Suprapubic skin (tissue), 4 donors: ENCODE data around the gene NXPE2. TPM values are rescaled to one million over a fixed set of nuclear protein-coding genes. Genes with fewer than 3 reads are reported as not detected.

Experiments used
- DNase-seq, 2 donors: peaks; one replicate each; pipeline ENCODE4 v3.0.0-alpha.2; 2019; ENCODE audit warnings: low spot score in 2 of 2
- H3K27ac ChIP-seq: fragments of 200-600 bp; sonication (generic); one replicate; pipeline ENCODE4 v1.5.1; 2019
- H3K27me3 ChIP-seq: fragments of 200-600 bp; sonication (generic); one replicate; pipeline ENCODE4 v1.5.1; 2019
- H3K36me3 ChIP-seq: fragments of 200-600 bp; sonication (generic); one replicate; pipeline ENCODE4 v1.5.1; 2019
- H3K4me1 ChIP-seq: fragments of 200-600 bp; sonication (generic); one replicate; pipeline ENCODE4 v1.5.1; 2019
- H3K4me3 ChIP-seq: fragments of 200-600 bp; sonication (generic); one replicate; pipeline ENCODE4 v1.5.1; 2019; ENCODE audit warnings: mild to moderate bottlenecking
- H3K9me3 ChIP-seq: fragments of 200-600 bp; sonication (generic); one replicate; pipeline ENCODE4 v1.5.1; 2019
- EP300 ChIP-seq: sonication (generic); formaldehyde crosslinking; IDR thresholded peaks from one replicate; pipeline ENCODE4 v1.6.1; 2017; ENCODE audit warnings: antibody characterized with exemption
- POLR2A ChIP-seq, 2 donors: fragments of 450-650 bp; IDR thresholded peaks; one replicate each; pipeline ENCODE4 v1.6.1; 2017; ENCODE audit warnings: antibody characterized with exemption in 2 of 2, mild to moderate bottlenecking in 2 of 2, moderate library complexity in 2 of 2
- POLR2AphosphoS5 ChIP-seq, 3 donors: sonication (generic); formaldehyde crosslinking; IDR thresholded peaks; one replicate each; pipeline ENCODE4 v1.6.1; 2017; ENCODE audit warnings: antibody characterized with exemption in 3 of 3
- WGBS: methylation state at CpG from one replicate; pipeline ENCODE4 v1.1.5; 2018; 5-methylcytosine and 5-hydroxymethylcytosine counted together
- total RNA-seq, 4 donors: library from RNA; depleted of rRNA; stranded (reverse); fragments of >200 nt; gene quantifications; one replicate each; pipeline ENCODE4 v1.1.0, GENCODE V29; 2016
- TF ChIP-seq, protein P1 (sequence below), 2 donors: fragments of 200-600 bp in 1 of 2; fragments of 450-650 bp in 1 of 2; sonication (generic) in 1 of 2; IDR thresholded peaks; one replicate each; pipeline ENCODE4 v1.5.1; 2016 to 2019; ENCODE audit warnings: antibody characterized with exemption in 2 of 2, mild to moderate bottlenecking in 1 of 2, moderate library complexity in 1 of 2

Gene NXPE2
- total RNA-seq, 4 donors from 2014 or later, result not detected

- Histone ChIP-seq H3K36me3 (no peaks in the 10 kb centered on the region), H3K9me3 (no peaks in the 10 kb centered on the region), H3K4me1 (no peaks in the 10 kb centered on the region), H3K4me3 (no peak overlapping the region), H3K27ac (no peak overlapping the region), H3K27me3 (no peaks in the 10 kb centered on the region)
- 54% methylated on average over 2 of the region's 2 CpGs for WGBS
- no peak for TF ChIP-seq POLR2A (IDR thresholded peaks at IDR 0.05)
- no peak for DNase-seq
Measured at GRCh38 chr11:114713756-114714155, 35.4 kb downstream of the NXPE2 start.

DNA sequence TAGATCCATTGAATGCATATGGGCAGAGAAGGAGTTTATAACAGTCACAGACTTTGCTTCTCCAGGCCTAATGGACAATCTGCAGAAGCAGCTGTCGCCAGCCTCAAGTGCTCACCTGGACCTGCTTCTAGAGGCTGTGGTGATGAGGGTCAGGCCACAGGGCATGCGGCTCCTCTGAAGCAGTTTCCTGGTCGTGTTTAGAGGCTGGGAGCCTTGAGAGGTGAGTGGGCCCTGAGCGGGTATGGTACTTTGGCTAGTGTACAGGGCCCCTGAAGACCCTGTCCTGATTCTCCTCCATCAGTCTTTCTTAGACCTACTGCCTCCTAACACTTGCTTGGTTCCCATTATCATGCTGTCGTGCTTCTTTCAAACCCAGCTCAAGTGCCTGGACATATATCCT lies 41.2 kb downstream of the NXPE2 start:
- H3K4me1 ChIP-seq, result no peaks in the 10 kb centered on the region
- H3K27ac ChIP-seq, result no peak overlapping the region
- H3K27me3 ChIP-seq, result no peaks in the 10 kb centered on the region
- H3K9me3 ChIP-seq, result no peaks in the 10 kb centered on the region
- TF ChIP-seq POLR2AphosphoS5 (IDR thresholded peaks at IDR 0.05), result no peak
- no peak for TF ChIP-seq EP300
- TF ChIP-seq, protein P1, sequence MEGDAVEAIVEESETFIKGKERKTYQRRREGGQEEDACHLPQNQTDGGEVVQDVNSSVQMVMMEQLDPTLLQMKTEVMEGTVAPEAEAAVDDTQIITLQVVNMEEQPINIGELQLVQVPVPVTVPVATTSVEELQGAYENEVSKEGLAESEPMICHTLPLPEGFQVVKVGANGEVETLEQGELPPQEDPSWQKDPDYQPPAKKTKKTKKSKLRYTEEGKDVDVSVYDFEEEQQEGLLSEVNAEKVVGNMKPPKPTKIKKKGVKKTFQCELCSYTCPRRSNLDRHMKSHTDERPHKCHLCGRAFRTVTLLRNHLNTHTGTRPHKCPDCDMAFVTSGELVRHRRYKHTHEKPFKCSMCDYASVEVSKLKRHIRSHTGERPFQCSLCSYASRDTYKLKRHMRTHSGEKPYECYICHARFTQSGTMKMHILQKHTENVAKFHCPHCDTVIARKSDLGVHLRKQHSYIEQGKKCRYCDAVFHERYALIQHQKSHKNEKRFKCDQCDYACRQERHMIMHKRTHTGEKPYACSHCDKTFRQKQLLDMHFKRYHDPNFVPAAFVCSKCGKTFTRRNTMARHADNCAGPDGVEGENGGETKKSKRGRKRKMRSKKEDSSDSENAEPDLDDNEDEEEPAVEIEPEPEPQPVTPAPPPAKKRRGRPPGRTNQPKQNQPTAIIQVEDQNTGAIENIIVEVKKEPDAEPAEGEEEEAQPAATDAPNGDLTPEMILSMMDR (IDR thresholded peaks at IDR 0.05), result no peak
- TF ChIP-seq POLR2A (IDR thresholded peaks at IDR 0.05), result no peak
- no peaks in the 10 kb centered on the region for H3K36me3 ChIP-seq
- no peak for DNase-seq
- H3K4me3 ChIP-seq, result no peak overlapping the region
- 90% methylated on average over 5 of the region's 5 CpGs for WGBS

DNA sequence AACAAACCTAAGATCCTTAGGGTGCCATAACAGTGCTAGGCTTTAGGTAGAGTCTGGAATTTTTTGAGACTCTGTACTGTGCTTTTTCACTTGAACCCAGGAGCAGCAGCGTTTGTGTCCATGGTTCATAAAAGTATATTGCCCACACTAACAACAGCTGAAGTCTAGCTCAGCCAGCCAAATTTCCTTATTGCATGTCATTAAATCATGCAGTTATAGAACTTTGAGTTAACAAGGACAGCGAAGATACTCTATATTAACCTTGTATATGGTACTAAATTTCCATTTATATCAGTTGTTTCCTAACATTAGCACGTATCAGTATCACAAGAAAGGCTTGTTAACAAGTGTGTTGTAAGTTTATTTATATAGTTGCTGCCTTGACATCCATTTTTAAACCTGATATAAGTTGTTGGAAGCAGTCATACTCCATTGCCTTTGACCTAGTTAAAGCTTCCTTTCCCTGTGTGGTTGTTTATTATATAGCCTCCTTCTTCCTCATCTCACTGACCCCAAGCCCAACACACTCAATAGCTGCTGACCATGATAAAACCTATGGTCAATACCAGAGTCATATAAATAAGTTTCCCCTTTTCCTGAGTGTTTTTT lies 46.7 kb downstream of the NXPE2 start:
- 88% methylated on average over 3 of the region's 3 CpGs for WGBS
- Histone ChIP-seq H3K27ac (no peak overlapping the region), H3K4me3 (no peak overlapping the region), H3K27me3 (no peaks in the 10 kb centered on the region), H3K4me1 (no peaks in the 10 kb centered on the region), H3K9me3 (no peaks in the 10 kb centered on the region), H3K36me3 (no peaks in the 10 kb centered on the region)
- DNase-seq, result no peak
- TF ChIP-seq, protein P1 (IDR thresholded peaks at IDR 0.05), result no peak
- no peak for TF ChIP-seq EP300
- TF ChIP-seq POLR2A (IDR thresholded peaks at IDR 0.05), result no peak
- no peak for TF ChIP-seq POLR2AphosphoS5 (IDR thresholded peaks at IDR 0.05)

DNA sequence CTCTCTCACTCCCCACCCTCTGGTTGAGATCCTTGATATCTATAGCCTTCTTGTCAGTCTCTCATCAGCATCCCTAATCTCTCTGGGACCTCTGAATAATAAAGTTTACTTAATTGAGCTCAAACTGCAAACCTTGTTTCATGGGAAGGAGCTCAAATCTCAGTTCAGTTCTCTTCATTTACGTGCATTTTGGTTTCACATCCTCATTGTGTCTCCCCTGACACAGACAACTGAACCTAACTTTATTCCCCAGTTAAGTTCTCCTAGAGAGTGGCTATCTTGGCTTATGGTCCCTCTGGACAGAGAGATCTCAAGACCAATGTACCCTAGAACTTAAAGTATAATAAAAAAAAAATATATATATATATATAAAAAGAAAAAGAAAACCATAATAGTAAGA lies 47.3 kb downstream of the NXPE2 start:
- DNase-seq, result no peak
- H3K27me3 ChIP-seq, result no peaks in the 10 kb centered on the region
- no peaks in the 10 kb centered on the region for H3K9me3 ChIP-seq
- TF ChIP-seq, protein P1 (IDR thresholded peaks at IDR 0.05), result no peak
- TF ChIP-seq POLR2A (IDR thresholded peaks at IDR 0.05), result no peak
- no peak for TF ChIP-seq EP300
- no peak for TF ChIP-seq POLR2AphosphoS5 (IDR thresholded peaks at IDR 0.05)
- H3K36me3 ChIP-seq, result no peaks in the 10 kb centered on the region
- H3K27ac ChIP-seq, result no peak overlapping the region
- WGBS, result 81% methylated on average over 1 of the region's 1 CpG
- H3K4me3 ChIP-seq, result no peak overlapping the region
- H3K4me1 ChIP-seq, result no peaks in the 10 kb centered on the region

DNA sequence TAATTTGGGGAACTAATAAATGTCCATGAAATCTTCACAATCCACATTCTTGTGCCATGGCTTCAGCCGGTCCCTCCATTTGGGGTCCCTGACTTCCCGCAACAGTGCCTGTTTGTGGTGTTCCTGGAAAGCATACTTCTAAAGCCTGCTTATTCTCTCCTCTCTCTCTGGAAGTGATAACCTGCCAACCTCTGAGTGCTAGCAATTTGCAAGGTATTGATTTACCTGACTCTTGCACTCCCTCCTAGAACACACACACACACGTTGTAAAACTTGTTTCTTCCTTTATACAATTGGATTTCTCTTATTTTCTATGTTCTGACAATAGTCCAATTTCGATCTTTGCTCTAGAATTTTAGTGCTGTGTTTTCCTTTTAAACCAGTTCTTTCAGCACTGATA lies 58.5 kb downstream of the NXPE2 start:
- H3K9me3 ChIP-seq, result no peaks in the 10 kb centered on the region
- DNase-seq, result no peak
- TF ChIP-seq POLR2A (IDR thresholded peaks at IDR 0.05) (no peak), POLR2AphosphoS5 (IDR thresholded peaks at IDR 0.05) (no peak), EP300 (no peak)
- TF ChIP-seq, protein P1 (IDR thresholded peaks at IDR 0.05), result no peak
- H3K27ac ChIP-seq, result no peak overlapping the region
- 80% methylated on average over 4 of the region's 4 CpGs for WGBS
- no peaks in the 10 kb centered on the region for H3K36me3 ChIP-seq
- no peaks in the 10 kb centered on the region for H3K4me1 ChIP-seq
- no peak overlapping the region for H3K4me3 ChIP-seq
- H3K27me3 ChIP-seq, result no peaks in the 10 kb centered on the region

- no peaks in the 10 kb centered on the region for H3K36me3 ChIP-seq
Measured at GRCh38 chr11:114738954-114739353, 60.6 kb downstream of the NXPE2 start.

More at GRCh38 chr11:114738954-114739353, 60.6 kb downstream of the NXPE2 start:
- no peaks in the 10 kb centered on the region for H3K4me1 ChIP-seq
- no peak for DNase-seq
- H3K4me3 ChIP-seq, result no peak overlapping the region
- no peak overlapping the region for H3K27ac ChIP-seq
- no peaks in the 10 kb centered on the region for H3K9me3 ChIP-seq
- TF ChIP-seq, protein P1 (IDR thresholded peaks at IDR 0.05), result peak; percentile 33 to 70
- TF ChIP-seq EP300, result no peak
- no peaks in the 10 kb centered on the region for H3K27me3 ChIP-seq
